ENCODE data around the gene CFAP43. TPM values are rescaled to one million over a fixed set of nuclear protein-coding genes. Genes with fewer than 3 reads are reported as not detected.

Gene CFAP43
- total and polyA plus RNA-seq, 9 of the 15 experiments (the other 6 are each of a cell fraction or from before 2014, with no cell fraction given) = 0.07 to 0.86 (median 0.11) TPM; not detected in 1

DNA sequence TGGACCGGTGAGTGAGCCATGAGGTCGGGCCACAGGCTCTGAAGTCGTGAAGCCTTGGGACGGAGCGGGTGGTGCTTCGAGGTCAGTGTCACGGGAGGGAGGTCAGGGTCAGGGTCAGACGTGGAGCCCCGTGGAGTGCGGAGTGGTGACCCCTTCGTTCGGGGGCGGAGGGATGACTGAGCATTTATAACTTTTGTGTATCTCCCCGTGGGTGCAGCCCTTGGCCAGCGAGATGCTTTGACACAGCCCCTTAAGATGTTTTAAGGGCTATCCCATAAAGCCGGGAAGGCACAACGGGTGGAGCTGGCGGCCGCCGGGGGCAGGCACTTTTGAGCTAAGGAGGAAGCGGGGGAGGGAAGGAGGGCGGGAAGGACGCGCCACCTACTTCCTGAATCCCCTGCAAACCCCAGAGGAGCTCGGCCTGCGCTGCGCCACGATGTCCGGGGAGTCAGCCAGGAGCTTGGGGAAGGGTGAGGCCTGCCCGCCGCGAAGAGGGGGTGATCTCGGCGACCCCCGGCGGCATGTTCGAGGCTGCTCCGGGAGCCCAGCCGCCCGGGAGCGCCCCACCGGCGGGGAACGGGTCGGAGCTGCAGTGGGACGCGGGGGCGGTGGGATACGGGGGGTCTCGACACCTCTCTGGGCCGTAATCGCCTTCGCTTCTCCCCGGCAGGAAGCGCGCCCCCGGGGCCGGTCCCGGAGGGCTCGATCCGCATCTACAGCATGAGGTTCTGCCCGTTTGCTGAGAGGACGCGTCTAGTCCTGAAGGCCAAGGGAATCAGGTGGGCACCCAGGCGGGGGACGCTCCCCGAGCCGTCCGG lies 22.5 kb upstream of the CFAP43 start, which contains the start of gene GSTO1 (continued):
- TF ChIP-seq MGA (IDR thresholded peaks at IDR 0.05) (peak; percentile 78), KAT7 (CRISPR knock-in tag; IDR thresholded peaks at IDR 0.05; ENCODE audit: borderline replicate concordance) (0 out of 2 replicates have a peak, but pooled peaks have one; percentile 68), ZNF140 (CRISPR knock-in tag; IDR thresholded peaks at IDR 0.05) (no peak), ARID1B (IDR thresholded peaks at IDR 0.05) (peak; percentile 34), ESRRA (IDR thresholded peaks at IDR 0.05; ENCODE audit: borderline replicate concordance, low read depth) (peak; percentile 92), ZKSCAN1 (IDR thresholded peaks at IDR 0.05; ENCODE audit: low read depth, low read length) (no peak), ZNF212 (CRISPR knock-in tag; IDR thresholded peaks at IDR 0.05) (no peak), TAF9B (IDR thresholded peaks at IDR 0.05; ENCODE audit: partially characterized antibody) (peak; percentile 81), EP400 (IDR thresholded peaks at IDR 0.05) (peak; percentile 72), POLR2AphosphoS5 (IDR thresholded peaks at IDR 0.05; ENCODE audit: control insufficient read depth, insufficient read depth, low read depth, low read length) (peak; percentile 75; the same call in 1 of the 2 replicates), CREM (IDR thresholded peaks at IDR 0.05; ENCODE audit: low read depth) (peak; percentile 45; the same call in 1 of the 2 replicates)
- TF ChIP-seq, protein P1, sequence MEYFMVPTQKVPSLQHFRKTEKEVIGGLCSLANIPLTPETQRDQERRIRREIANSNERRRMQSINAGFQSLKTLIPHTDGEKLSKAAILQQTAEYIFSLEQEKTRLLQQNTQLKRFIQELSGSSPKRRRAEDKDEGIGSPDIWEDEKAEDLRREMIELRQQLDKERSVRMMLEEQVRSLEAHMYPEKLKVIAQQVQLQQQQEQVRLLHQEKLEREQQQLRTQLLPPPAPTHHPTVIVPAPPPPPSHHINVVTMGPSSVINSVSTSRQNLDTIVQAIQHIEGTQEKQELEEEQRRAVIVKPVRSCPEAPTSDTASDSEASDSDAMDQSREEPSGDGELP (CRISPR knock-in tag; IDR thresholded peaks at IDR 0.05; ENCODE audit: borderline replicate concordance) = 0 out of 2 replicates have a peak, but pooled peaks have one; percentile 42
